ENCODE data around the gene MAST3.

The MAST3 gene

GRCh38 chr19:18122860-18123795 is 25.6 kb downstream of the MAST3 start:
- Histone ChIP-seq H4K20me1 (ENCODE audit: insufficient read depth, low read length) (peaks cover 19% of the 10 kb centered on the region), H3K4me2 (ENCODE audit: low read length) (no peak overlapping the region), H3K36me3 (replicated peaks; ENCODE audit: low read depth, low read length) (peaks cover 37% of the 10 kb centered on the region), H3K9ac (ENCODE audit: low read length) (no peak overlapping the region), H3K4me1 (ENCODE audit: low read length) (peaks cover 20% of the 10 kb centered on the region), H3K79me2 (ENCODE audit: low read length) (peaks cover 22% of the 10 kb centered on the region), H3K9me3 (ENCODE audit: insufficient read depth, low read length) (no peaks in the 10 kb centered on the region), H3K27ac (ENCODE audit: low read length) (no peak overlapping the region), H3K27me3 (ENCODE audit: low read depth, low read length) (no peaks in the 10 kb centered on the region), H2AFZ (ENCODE audit: low read depth, low read length) (no peak overlapping the region), H3K4me3 (ENCODE audit: low read length) (no peak overlapping the region)
- TF ChIP-seq EZH2phosphoT487 (IDR thresholded peaks at IDR 0.05; ENCODE audit: low read depth) (no peak), CTCF (IDR thresholded peaks at IDR 0.05; ENCODE audit: low read depth, low read length) (no peak)

GRCh38 chr19:18123819-18124218 is 26.2 kb downstream of the MAST3 start:
- Histone ChIP-seq H3K4me3 (ENCODE audit: low read length) (no peak overlapping the region), H3K36me3 (replicated peaks; ENCODE audit: low read depth, low read length) (peaks cover 43% of the 10 kb centered on the region), H3K4me2 (ENCODE audit: low read length) (no peak overlapping the region), H2AFZ (ENCODE audit: low read depth, low read length) (no peak overlapping the region), H3K9ac (ENCODE audit: low read length) (no peak overlapping the region), H3K27ac (ENCODE audit: low read length) (no peak overlapping the region), H3K27me3 (ENCODE audit: low read depth, low read length) (no peaks in the 10 kb centered on the region), H3K9me3 (ENCODE audit: insufficient read depth, low read length) (no peaks in the 10 kb centered on the region), H3K79me2 (ENCODE audit: low read length) (peaks cover 15% of the 10 kb centered on the region), H4K20me1 (ENCODE audit: insufficient read depth, low read length) (peaks cover 15% of the 10 kb centered on the region), H3K4me1 (ENCODE audit: low read length) (peaks cover 14% of the 10 kb centered on the region)
- TF ChIP-seq EZH2phosphoT487 (IDR thresholded peaks at IDR 0.05; ENCODE audit: low read depth) (no peak), CTCF (IDR thresholded peaks at IDR 0.05; ENCODE audit: low read depth, low read length) (no peak)

- TF ChIP-seq CTCF (IDR thresholded peaks at IDR 0.05; ENCODE audit: low read depth, low read length): no peak
- no peak for TF ChIP-seq EZH2phosphoT487 (IDR thresholded peaks at IDR 0.05; ENCODE audit: low read depth)
- peaks cover 59% of the 10 kb centered on the region for H3K36me3 ChIP-seq (replicated peaks; ENCODE audit: low read depth, low read length)
- H3K4me2 ChIP-seq (ENCODE audit: low read length): no peak overlapping the region
- no peaks in the 10 kb centered on the region for H3K4me1 ChIP-seq (ENCODE audit: low read length)
- H4K20me1 ChIP-seq (ENCODE audit: insufficient read depth, low read length): no peaks in the 10 kb centered on the region
- no peak overlapping the region for H3K27ac ChIP-seq (ENCODE audit: low read length)
- no peak overlapping the region for H3K4me3 ChIP-seq (ENCODE audit: low read length)
- H3K9ac ChIP-seq (ENCODE audit: low read length): no peak overlapping the region
- no peaks in the 10 kb centered on the region for H3K9me3 ChIP-seq (ENCODE audit: insufficient read depth, low read length)
- H2AFZ ChIP-seq (ENCODE audit: low read depth, low read length): no peak overlapping the region
- no peaks in the 10 kb centered on the region for H3K79me2 ChIP-seq (ENCODE audit: low read length)
- no peaks in the 10 kb centered on the region for H3K27me3 ChIP-seq (ENCODE audit: low read depth, low read length)
These were observed 28.5 kb downstream of the MAST3 start for GRCh38 chr19:18126097-18126496.

- no peaks in the 10 kb centered on the region for H3K9me3 ChIP-seq (ENCODE audit: insufficient read depth, low read length)
- TF ChIP-seq EZH2phosphoT487 (IDR thresholded peaks at IDR 0.05; ENCODE audit: low read depth) (no peak), CTCF (IDR thresholded peaks at IDR 0.05; ENCODE audit: low read depth, low read length) (no peak)
- H4K20me1 ChIP-seq (ENCODE audit: insufficient read depth, low read length): no peaks in the 10 kb centered on the region
- H2AFZ ChIP-seq (ENCODE audit: low read depth, low read length): no peak overlapping the region
- no peak overlapping the region for H3K27ac ChIP-seq (ENCODE audit: low read length)
- H3K4me3 ChIP-seq (ENCODE audit: low read length): no peak overlapping the region
- no peaks in the 10 kb centered on the region for H3K27me3 ChIP-seq (ENCODE audit: low read depth, low read length)
- no peaks in the 10 kb centered on the region for H3K4me1 ChIP-seq (ENCODE audit: low read length)
- peaks cover 55% of the 10 kb centered on the region for H3K36me3 ChIP-seq (replicated peaks; ENCODE audit: low read depth, low read length)
- H3K4me2 ChIP-seq (ENCODE audit: low read length): no peak overlapping the region
- no peak overlapping the region for H3K9ac ChIP-seq (ENCODE audit: low read length)
- H3K79me2 ChIP-seq (ENCODE audit: low read length): no peaks in the 10 kb centered on the region
These were observed 30.5 kb downstream of the MAST3 start for GRCh38 chr19:18128044-18128443.
